ENCODE results near the gene EIF4G3. TPM values are rescaled to one million over a fixed set of nuclear protein-coding genes. Genes with fewer than 3 reads are reported as not detected.

Gene EIF4G3
- total and polyA plus RNA-seq, 2 of the 8 experiments (the other 6 are each of a cell fraction or from before 2014, with no cell fraction given) = 47.5 to 66.6 TPM

DNA sequence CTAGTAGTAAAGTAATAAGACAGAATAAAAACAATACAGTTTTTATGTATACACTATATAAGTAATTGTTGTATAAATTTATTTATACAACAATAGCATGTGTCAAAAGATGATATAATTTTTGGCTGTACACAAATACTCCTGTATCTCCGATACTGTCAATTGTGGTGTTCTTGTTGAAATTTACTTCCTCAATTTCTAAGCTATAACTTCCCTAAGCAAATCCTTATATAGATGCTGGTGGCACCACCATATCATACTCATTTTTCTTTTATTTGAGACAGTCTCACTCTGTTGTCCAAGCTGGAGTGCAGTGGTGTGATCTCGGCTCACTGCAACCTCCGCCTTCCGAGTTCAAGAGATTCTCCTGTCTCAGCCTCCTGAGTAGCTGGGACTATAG, 248.6 kb downstream of the EIF4G3 start (continued):
- TF ChIP-seq SAP30 (IDR thresholded peaks at IDR 0.05; ENCODE audit: insufficient read depth, insufficient replicate concordance, low read length) = no peak
- TF ChIP-seq, protein P1, sequence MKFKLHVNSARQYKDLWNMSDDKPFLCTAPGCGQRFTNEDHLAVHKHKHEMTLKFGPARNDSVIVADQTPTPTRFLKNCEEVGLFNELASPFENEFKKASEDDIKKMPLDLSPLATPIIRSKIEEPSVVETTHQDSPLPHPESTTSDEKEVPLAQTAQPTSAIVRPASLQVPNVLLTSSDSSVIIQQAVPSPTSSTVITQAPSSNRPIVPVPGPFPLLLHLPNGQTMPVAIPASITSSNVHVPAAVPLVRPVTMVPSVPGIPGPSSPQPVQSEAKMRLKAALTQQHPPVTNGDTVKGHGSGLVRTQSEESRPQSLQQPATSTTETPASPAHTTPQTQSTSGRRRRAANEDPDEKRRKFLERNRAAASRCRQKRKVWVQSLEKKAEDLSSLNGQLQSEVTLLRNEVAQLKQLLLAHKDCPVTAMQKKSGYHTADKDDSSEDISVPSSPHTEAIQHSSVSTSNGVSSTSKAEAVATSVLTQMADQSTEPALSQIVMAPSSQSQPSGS (IDR thresholded peaks at IDR 0.05; ENCODE audit: low read length) = no peak
- no peak for TF ChIP-seq RXRA (IDR thresholded peaks at IDR 0.05; ENCODE audit: insufficient read depth, low read depth, low read length)
